Skeletal muscle tissue (tissue), 4 donors: Measurements from ENCODE around the gene CLIC6. TPM values are rescaled to one million over a fixed set of nuclear protein-coding genes. Genes with fewer than 3 reads are reported as not detected.
A peak's percentile ranks its signal among the peaks of the same experiment; 100 is the strongest.

Experiments used
- H3K27ac ChIP-seq: one replicate; pipeline ENCODE4 v1.7.0; 2013; ENCODE audit warnings: mild to moderate bottlenecking, low read depth, low read length, inconsistent platforms
- H3K27me3 ChIP-seq, 3 donors: one replicate each; pipeline ENCODE4 v1.7.0; 2013; ENCODE audit warnings: low read length in 3 of 3; ENCODE audit not compliant: control insufficient read depth in 3 of 3, insufficient read depth in 3 of 3
- H3K36me3 ChIP-seq, 3 donors: one replicate each; pipeline ENCODE4 v1.7.0; 2013; ENCODE audit warnings: low read length in 3 of 3; ENCODE audit not compliant: control insufficient read depth in 3 of 3, insufficient read depth in 3 of 3
- H3K4me1 ChIP-seq, 3 donors: one replicate each; pipeline ENCODE4 v1.7.0; 2013; ENCODE audit warnings: low read length in 3 of 3, mild to moderate bottlenecking in 3 of 3; ENCODE audit not compliant: control insufficient read depth in 3 of 3, insufficient read depth in 3 of 3
- H3K4me3 ChIP-seq, 3 donors: one replicate each; pipeline ENCODE4 v1.7.0; 2013; ENCODE audit warnings: low read length in 3 of 3
- H3K9ac ChIP-seq, 3 donors: one replicate each; pipeline ENCODE4 v1.7.0; 2013; ENCODE audit warnings: low read length in 3 of 3, mild to moderate bottlenecking in 3 of 3, moderate library complexity in 2 of 3, low read depth in 1 of 3
- H3K9me3 ChIP-seq, 3 donors: one replicate each; pipeline ENCODE4 v1.7.0; 2013; ENCODE audit warnings: low read length in 3 of 3; ENCODE audit not compliant: control insufficient read depth in 3 of 3
- total RNA-seq: library from RNA; depleted of rRNA; stranded (reverse); fragments of >200 nt; gene quantifications from one replicate; pipeline ENCODE4 v1.2.3, GENCODE V29; 2014
- donor health status: Osteomylitis.

The CLIC6 gene
- total RNA-seq, 1 donor from 2014 or later, result under 0.01 TPM

DNA sequence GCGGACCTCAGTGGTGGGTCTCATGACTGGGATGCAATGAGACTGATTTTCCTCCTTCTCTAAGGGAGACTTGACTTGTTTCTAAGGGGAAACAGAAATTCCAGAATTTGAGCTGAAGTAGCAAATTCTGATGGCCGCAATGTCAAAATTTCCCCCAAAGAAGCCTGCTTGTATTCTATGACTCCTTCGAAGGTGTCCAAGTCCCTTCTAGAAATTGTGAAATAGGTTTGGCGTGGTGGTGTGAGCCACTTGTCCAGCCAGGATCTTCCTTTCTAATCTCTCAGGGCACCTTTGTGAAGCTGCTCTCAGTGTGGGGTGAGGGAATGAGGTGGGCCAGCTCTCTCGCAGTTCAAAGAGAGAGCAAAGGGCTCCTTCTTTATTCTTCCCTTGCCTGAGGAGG lies 19.9 kb downstream of the CLIC6 start:
- H3K27ac ChIP-seq, result no peak overlapping the region
- H3K9ac ChIP-seq, result no peak overlapping the region
- H3K36me3 ChIP-seq, result no peaks in the 10 kb centered on the region
- peaks cover 6 to 13% (median 11%) of the 10 kb centered on the region in 3 donors for H3K4me1 ChIP-seq
- no peaks in the 10 kb centered on the region for H3K27me3 ChIP-seq
- H3K4me3 ChIP-seq, result no peak overlapping the region
- H3K9me3 ChIP-seq, result no peaks in the 10 kb centered on the region

DNA sequence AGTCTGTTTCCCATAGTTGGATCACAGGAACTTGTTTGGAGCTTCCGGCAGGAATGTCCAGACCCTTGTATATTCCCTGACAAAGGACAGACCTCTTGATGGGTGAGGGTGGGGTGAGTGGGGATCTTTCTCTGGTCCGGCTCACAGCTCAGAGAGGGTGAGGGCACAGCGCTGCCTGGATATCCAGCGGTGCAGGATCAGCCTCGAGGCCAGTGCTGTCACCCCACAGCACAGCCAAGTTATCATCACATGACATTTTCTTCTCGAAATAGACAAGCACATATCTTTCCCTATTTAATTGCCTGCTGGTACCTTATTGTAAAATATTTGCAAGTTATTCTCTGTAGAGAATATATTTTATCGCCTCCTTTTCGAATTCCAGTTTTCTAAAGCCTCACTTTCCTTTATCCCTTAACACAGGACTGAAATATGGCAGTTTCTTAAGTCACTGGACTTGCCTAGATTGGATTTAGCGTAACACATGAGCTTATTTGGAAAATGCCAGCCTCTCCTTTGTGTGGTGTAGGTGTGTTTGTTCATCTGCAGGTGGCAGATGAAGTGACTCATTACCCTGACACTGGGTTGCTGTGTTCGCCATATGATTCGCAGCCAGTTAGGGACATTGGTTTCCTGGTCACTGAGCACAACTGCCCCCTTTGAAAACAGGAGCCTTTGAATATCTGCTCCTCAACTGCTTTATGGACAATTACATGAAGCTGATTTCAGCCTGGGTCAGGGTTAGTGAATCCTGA lies 21.4 kb downstream of the CLIC6 start:
- Histone ChIP-seq H3K9me3 (no peaks in the 10 kb centered on the region), H3K4me3 (no peak overlapping the region), H3K36me3 (no peaks in the 10 kb centered on the region), H3K4me1 (peaks cover 6 to 13% (median 11%) of the 10 kb centered on the region in 3 donors), H3K9ac (peak overlapping the region in 1 of 3 donors; percentile 10), H3K27ac (peak overlapping the region; percentile 25), H3K27me3 (no peaks in the 10 kb centered on the region)

DNA sequence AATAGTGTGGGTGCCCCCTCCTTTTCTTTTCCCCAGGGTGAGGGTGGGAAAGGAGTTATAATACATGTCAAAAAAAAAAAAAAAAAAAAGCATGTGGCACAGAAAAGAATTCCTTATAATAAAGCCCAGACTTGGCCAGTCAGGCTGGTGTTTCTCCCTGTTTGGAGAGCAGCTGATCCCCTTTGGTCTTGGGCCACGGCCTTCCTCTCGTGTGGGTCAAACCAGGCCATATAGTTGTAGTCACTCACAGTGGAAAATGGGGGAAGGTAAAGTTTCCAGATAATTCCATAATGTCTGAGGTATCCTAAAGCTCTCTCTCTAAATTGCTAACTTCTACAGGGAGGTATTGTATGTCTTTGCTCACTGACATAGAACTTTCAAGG lies 22.0 kb downstream of the CLIC6 start:
- H3K36me3 ChIP-seq, result no peaks in the 10 kb centered on the region
- no peaks in the 10 kb centered on the region for H3K9me3 ChIP-seq
- H3K4me3 ChIP-seq, result no peak overlapping the region
- H3K4me1 ChIP-seq, result peaks cover 6 to 13% (median 11%) of the 10 kb centered on the region in 3 donors
- peak overlapping the region in 1 of 3 donors; percentile 10 for H3K9ac ChIP-seq
- no peaks in the 10 kb centered on the region for H3K27me3 ChIP-seq
- H3K27ac ChIP-seq, result peak overlapping the region; percentile 25

DNA sequence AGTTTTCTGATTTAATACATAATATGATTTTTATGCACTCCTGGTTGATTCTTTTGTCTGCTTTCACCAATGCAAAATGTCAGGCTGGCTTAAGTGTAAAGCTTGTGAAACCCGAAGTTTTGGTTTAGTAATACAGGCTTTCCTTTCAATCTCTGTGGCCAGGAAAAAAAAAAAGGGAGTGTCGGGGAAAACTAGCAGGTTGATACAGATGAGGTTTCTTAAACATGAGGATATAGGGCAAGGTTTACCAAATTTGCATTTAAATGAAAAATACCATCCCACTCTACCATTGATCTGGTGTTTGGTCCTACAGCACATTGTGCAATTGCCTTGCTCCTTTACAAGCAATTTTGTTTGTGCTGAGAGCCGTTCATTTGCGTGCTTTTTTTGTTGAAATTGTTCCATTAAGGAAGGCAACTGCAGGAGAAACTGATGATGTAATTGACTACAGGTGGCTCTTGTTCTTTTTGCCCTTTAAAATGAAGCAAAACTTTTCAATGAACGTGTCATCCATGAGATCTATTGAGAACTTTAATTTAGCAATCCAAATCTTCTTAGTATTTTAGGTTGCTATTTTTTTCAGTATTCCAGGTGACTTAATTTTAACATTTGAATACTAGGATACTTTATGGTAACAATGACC lies 22.7 kb downstream of the CLIC6 start:
- H3K36me3 ChIP-seq, result no peaks in the 10 kb centered on the region
- H3K4me3 ChIP-seq, result no peak overlapping the region
- no peaks in the 10 kb centered on the region for H3K27me3 ChIP-seq
- no peak overlapping the region for H3K27ac ChIP-seq
- H3K4me1 ChIP-seq, result peaks cover 6 to 13% (median 11%) of the 10 kb centered on the region in 3 donors
- H3K9me3 ChIP-seq, result no peaks in the 10 kb centered on the region
- H3K9ac ChIP-seq, result no peak overlapping the region

DNA sequence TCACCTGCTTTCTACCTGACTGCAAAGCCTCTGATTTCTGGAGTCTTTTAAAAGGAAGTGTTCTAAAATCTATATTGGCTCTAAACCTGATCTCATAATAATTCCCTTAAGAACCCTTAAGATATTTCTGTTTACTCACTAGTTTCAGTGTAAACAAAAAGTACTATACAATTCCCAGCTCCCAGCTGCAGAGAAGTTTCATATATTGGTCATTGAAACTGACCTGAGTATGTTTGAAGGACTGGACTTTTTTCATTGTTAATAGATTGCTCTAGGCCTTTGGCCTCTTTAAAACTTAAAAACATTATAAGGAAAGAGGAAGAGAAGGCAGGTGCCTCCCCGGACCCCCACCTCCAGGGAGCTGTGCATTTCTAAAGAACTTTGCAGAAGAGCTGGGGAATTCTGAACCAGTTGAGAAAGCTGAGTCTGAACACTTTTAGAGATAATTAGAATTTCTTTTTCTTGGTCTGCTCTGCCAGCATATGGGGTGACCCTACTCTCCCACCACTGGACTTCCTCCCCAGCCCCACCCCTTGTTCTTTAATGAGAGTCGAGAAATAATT lies 23.7 kb downstream of the CLIC6 start:
- Histone ChIP-seq H3K9me3 (no peaks in the 10 kb centered on the region), H3K27ac (no peak overlapping the region), H3K9ac (no peak overlapping the region), H3K36me3 (no peaks in the 10 kb centered on the region), H3K27me3 (no peaks in the 10 kb centered on the region), H3K4me3 (no peak overlapping the region), H3K4me1 (peaks cover 6 to 13% (median 7%) of the 10 kb centered on the region in 3 donors)

DNA sequence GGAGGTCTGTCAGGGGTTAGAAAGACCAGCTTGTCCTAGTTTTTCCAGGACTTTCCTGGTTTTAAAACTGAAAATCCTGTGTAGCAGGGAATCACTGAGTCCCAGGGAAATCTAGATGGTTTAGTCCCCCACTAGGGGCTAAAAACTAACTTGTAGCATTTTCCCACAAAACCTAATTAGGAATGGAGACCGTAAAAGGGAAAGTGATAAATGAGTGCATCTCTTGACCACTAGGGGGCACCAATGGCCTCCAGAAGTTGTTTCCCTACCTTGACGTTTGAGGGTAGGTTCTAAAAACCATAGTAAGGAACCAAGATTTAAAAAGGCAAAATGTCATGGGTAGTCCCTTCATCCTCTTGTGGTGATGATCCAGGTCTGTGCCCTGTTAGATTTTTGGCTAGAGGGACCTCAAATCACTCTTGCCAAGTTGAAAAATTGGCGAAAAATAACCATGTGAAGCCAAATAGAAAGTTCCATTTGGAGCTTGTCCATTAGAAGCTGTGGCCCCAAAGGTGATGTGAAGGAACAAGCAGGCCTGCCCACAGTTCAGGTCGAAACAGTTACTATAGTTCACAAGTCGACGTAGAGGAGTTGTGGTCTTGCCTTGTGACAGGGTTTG lies 24.5 kb downstream of the CLIC6 start:
- H3K9ac ChIP-seq, result no peak overlapping the region
- H3K27me3 ChIP-seq, result no peaks in the 10 kb centered on the region
- no peak overlapping the region for H3K27ac ChIP-seq
- H3K4me3 ChIP-seq, result no peak overlapping the region
- no peaks in the 10 kb centered on the region for H3K36me3 ChIP-seq
- H3K9me3 ChIP-seq, result no peaks in the 10 kb centered on the region
- peaks cover 6 to 10% (median 7%) of the 10 kb centered on the region in 3 donors for H3K4me1 ChIP-seq

DNA sequence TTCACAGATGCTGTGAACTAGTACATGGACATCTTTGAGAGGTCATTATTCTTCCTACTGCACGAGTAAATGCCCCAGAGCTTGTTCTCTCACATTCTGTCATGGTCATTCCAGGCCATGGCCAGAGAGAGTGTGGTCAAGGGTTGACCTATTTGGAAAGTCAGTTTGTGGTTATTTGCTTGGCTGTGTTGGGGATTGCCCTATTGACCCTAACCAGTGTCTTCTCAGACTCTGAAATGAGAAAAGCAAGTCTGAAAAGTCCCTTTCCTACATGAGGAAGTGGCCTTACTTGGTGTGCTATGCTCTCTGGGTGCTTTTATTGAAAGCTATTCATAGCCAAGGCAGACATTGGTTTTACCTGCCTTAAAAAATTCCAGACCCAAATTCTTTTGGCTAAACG lies 26.6 kb downstream of the CLIC6 start:
- Histone ChIP-seq H3K9ac (no peak overlapping the region), H3K4me1 (peaks cover 2 to 5% (median 2%) of the 10 kb centered on the region in 3 donors), H3K4me3 (no peak overlapping the region), H3K36me3 (no peaks in the 10 kb centered on the region), H3K27ac (peak overlapping the region; percentile 26), H3K9me3 (no peaks in the 10 kb centered on the region), H3K27me3 (no peaks in the 10 kb centered on the region)

DNA sequence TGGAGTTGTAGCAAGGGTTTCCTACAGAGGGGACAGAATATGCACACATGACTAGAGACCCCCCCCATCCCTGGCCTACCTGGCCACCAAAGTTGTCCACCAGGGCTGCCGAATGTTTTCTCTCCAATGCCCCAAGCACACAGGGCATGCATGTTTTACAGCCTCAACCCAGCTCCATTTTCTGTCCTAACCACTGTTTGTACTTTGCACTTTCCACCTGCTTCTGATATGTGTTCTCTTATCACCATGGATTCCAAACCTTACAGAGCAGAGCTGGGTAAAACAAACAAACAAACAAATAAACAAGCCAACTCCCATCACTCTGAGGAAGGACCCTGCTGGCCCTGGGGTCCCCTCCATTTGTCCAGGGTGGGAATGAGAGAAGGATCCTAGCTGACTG lies 27.3 kb downstream of the CLIC6 start:
- Histone ChIP-seq H3K36me3 (no peaks in the 10 kb centered on the region), H3K27ac (peak overlapping the region; percentile 26), H3K4me1 (peaks cover 0 to 4% (median 0%) of the 10 kb centered on the region in 3 donors), H3K27me3 (no peaks in the 10 kb centered on the region), H3K4me3 (no peak overlapping the region), H3K9ac (no peak overlapping the region), H3K9me3 (no peaks in the 10 kb centered on the region)

DNA sequence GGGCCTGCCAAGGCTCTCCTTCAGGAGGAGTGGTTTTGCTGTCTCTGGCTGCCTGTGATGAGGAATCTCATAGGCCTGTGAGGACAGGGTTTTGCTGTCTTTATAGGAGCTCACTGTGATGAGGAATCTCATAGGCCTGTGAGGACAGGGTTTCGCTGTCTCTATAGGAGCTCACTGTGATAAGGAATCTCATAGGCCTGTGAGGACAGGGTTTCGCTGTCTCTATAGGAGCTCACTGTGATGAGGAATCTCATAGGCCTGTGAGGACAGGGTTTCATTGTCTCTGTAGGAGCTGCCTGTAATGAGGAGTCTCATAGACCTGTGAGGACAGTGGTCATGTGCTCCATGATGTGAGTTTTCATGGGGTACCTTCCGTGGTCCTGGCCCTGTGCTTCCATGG lies 29.0 kb downstream of the CLIC6 start:
- Histone ChIP-seq H3K9ac (no peak overlapping the region), H3K4me3 (no peak overlapping the region), H3K27me3 (peaks cover 0 to 5% (median 0%) of the 10 kb centered on the region in 3 donors), H3K4me1 (peaks cover 6 to 9% (median 6%) of the 10 kb centered on the region in 3 donors), H3K27ac (no peak overlapping the region), H3K9me3 (no peaks in the 10 kb centered on the region), H3K36me3 (no peaks in the 10 kb centered on the region)
